Neural progenitor cell (in vitro differentiated cells): Measurements from ENCODE around the gene DCST1. TPM values are rescaled to one million over a fixed set of nuclear protein-coding genes. Genes with fewer than 3 reads are reported as not detected.

Source experiments
- DNase-seq: peaks from one replicate; pipeline ENCODE4 v3.0.0-alpha.2; 2016; ENCODE audit warnings: low spot score
- H2AFZ ChIP-seq: fragments of 200-600 bp; sonication (generic); replicated peaks from 2 replicates; pipeline ENCODE4 v1.6.1; 2016; ENCODE audit warnings: antibody characterized with exemption
- H3F3A ChIP-seq: fragments of 200-600 bp; sonication (generic); 2 replicates; pipeline ENCODE4 v1.6.1; 2016; ENCODE audit warnings: antibody characterized with exemption, low read depth
- H3K27ac ChIP-seq: fragments of 200-600 bp; sonication (generic); 2 replicates; pipeline ENCODE4 v1.5.1; 2016; ENCODE audit warnings: mild to moderate bottlenecking
- H3K27me3 ChIP-seq: fragments of 200-600 bp; sonication (generic); 2 replicates; pipeline ENCODE4 v1.6.1; 2016; ENCODE audit warnings: mild to moderate bottlenecking, moderate library complexity
- H3K36me3 ChIP-seq: fragments of 200-600 bp; sonication (generic); 2 replicates; pipeline ENCODE4 v1.5.1; 2016
- H3K4me1 ChIP-seq: fragments of 200-600 bp; sonication (generic); 2 replicates; pipeline ENCODE4 v1.6.1; 2016; ENCODE audit warnings: mixed run types
- H3K4me2 ChIP-seq: fragments of 200-600 bp; sonication (generic); 2 replicates; pipeline ENCODE4 v1.6.1; 2016
- H3K4me3 ChIP-seq: fragments of 200-600 bp; sonication (generic); 2 replicates; pipeline ENCODE4 v1.5.1; 2016
- H3K79me2 ChIP-seq: fragments of 200-600 bp; sonication (generic); 2 replicates; pipeline ENCODE4 v1.6.1; 2016; ENCODE audit warnings: low read depth
- H3K9ac ChIP-seq: fragments of 200-600 bp; sonication (generic); 2 replicates; pipeline ENCODE4 v1.6.1; 2016
- H3K9me3 ChIP-seq: fragments of 200-600 bp; sonication (generic); 2 replicates; pipeline ENCODE4 v1.5.1; 2016; ENCODE audit warnings: low read depth
- H4K20me1 ChIP-seq: fragments of 200-600 bp; sonication (generic); 2 replicates; pipeline ENCODE4 v1.6.1; 2016; ENCODE audit warnings: low read depth
- H3K27ac Mint-ChIP-seq: 3 replicates; pipeline ENCODE4 v1.8.0; 2021; ENCODE audit warnings: mixed read lengths
- H3K27me3 Mint-ChIP-seq: 2 replicates; pipeline ENCODE4 v1.8.0; 2022; ENCODE audit warnings: low read depth, mild to moderate bottlenecking, inconsistent platforms, moderate library complexity, mixed read lengths; ENCODE audit not compliant: insufficient read depth
- H3K36me3 Mint-ChIP-seq: 3 replicates; pipeline ENCODE4 v1.8.0; 2021; ENCODE audit warnings: mixed read lengths
- H3K4me1 Mint-ChIP-seq: 3 replicates; pipeline ENCODE4 v1.8.0; 2021; ENCODE audit warnings: mixed read lengths
- H3K4me3 Mint-ChIP-seq: 3 replicates; pipeline ENCODE4 v1.8.0; 2021; ENCODE audit warnings: mild to moderate bottlenecking, moderate library complexity, mixed read lengths
- H3K9me3 Mint-ChIP-seq: 3 replicates; pipeline ENCODE4 v1.8.0; 2020; ENCODE audit warnings: mixed read lengths
- EZH2 ChIP-seq: fragments of 200-600 bp; sonication (generic); IDR thresholded peaks from 2 replicates; pipeline ENCODE4 v1.6.1; 2017; ENCODE audit warnings: antibody characterized with exemption, mild to moderate bottlenecking, moderate library complexity
- EZH2phosphoT487 ChIP-seq: fragments of 200-600 bp; sonication (generic); IDR thresholded peaks from 2 replicates; pipeline ENCODE4 v1.6.1; 2017; ENCODE audit warnings: antibody characterized with exemption
- total RNA-seq: library from RNA; depleted of rRNA; stranded (reverse); fragments of >200 nt; gene quantifications from 2 replicates; pipeline ENCODE4 v1.2.3, GENCODE V29; 2015; ENCODE audit warnings: low replicate concordance
- TF ChIP-seq, protein P1 (sequence below): fragments of 200-600 bp; sonication (generic); IDR thresholded peaks from 2 replicates; pipeline ENCODE4 v1.5.1; 2017; ENCODE audit warnings: antibody characterized with exemption, mild to moderate bottlenecking

The DCST1 gene
- total RNA-seq, 1 donor from 2014 or later = not detected

- Histone ChIP-seq H3K9ac (no peak overlapping the region), H3K4me2 (peak overlapping the region; percentile 98)
Observed at GRCh38 chr1:155004352-155005075, 29.1 kb upstream of the DCST1 start.

GRCh38 chr1:155005076-155006011 is 28.3 kb upstream of the DCST1 start:
- Mint-ChIP-seq H3K4me3 (peak overlapping the region; percentile 53), H3K27me3 (peaks cover 5% of the 10 kb centered on the region), H3K27ac (no peak overlapping the region), H3K9me3 (peaks cover 2% of the 10 kb centered on the region), H3K36me3 (no peaks in the 10 kb centered on the region), H3K4me1 (peaks cover 15% of the 10 kb centered on the region)
- no peak overlapping the region for H3K4me3 ChIP-seq
- no peaks in the 10 kb centered on the region for H3K27me3 ChIP-seq
- H3F3A ChIP-seq = peaks cover 21% of the 10 kb centered on the region
- H3K4me1 ChIP-seq = peaks cover 25% of the 10 kb centered on the region
- H3K27ac ChIP-seq = no peak overlapping the region
- no peak overlapping the region for H2AFZ ChIP-seq
- no peaks in the 10 kb centered on the region for H4K20me1 ChIP-seq
- no peaks in the 10 kb centered on the region for H3K9me3 ChIP-seq
- TF ChIP-seq EZH2 (no peak), EZH2phosphoT487 (no peak)
- TF ChIP-seq, protein P1, sequence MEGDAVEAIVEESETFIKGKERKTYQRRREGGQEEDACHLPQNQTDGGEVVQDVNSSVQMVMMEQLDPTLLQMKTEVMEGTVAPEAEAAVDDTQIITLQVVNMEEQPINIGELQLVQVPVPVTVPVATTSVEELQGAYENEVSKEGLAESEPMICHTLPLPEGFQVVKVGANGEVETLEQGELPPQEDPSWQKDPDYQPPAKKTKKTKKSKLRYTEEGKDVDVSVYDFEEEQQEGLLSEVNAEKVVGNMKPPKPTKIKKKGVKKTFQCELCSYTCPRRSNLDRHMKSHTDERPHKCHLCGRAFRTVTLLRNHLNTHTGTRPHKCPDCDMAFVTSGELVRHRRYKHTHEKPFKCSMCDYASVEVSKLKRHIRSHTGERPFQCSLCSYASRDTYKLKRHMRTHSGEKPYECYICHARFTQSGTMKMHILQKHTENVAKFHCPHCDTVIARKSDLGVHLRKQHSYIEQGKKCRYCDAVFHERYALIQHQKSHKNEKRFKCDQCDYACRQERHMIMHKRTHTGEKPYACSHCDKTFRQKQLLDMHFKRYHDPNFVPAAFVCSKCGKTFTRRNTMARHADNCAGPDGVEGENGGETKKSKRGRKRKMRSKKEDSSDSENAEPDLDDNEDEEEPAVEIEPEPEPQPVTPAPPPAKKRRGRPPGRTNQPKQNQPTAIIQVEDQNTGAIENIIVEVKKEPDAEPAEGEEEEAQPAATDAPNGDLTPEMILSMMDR = no peak
- peak overlapping the region; percentile 98 for H3K4me2 ChIP-seq
- no peak overlapping the region for H3K9ac ChIP-seq
- peaks cover 42% of the 10 kb centered on the region for H3K79me2 ChIP-seq
- no peak for DNase-seq
- H3K36me3 ChIP-seq = no peaks in the 10 kb centered on the region

More at GRCh38 chr1:155004352-155005075, 29.1 kb upstream of the DCST1 start:
- Histone ChIP-seq H3K9me3 (no peaks in the 10 kb centered on the region), H3K36me3 (no peaks in the 10 kb centered on the region), H3K79me2 (peaks cover 38% of the 10 kb centered on the region), H3K27ac (no peak overlapping the region), H3K27me3 (no peaks in the 10 kb centered on the region), H3F3A (peaks cover 29% of the 10 kb centered on the region), H4K20me1 (no peaks in the 10 kb centered on the region), H3K4me1 (peaks cover 30% of the 10 kb centered on the region), H2AFZ (no peak overlapping the region), H3K4me3 (peak overlapping the region; percentile 72)
- Mint-ChIP-seq H3K36me3 (no peaks in the 10 kb centered on the region), H3K4me3 (peak overlapping the region; percentile 84), H3K27ac (peak overlapping the region; percentile 29), H3K4me1 (peaks cover 21% of the 10 kb centered on the region), H3K27me3 (peaks cover 5% of the 10 kb centered on the region), H3K9me3 (peaks cover 2% of the 10 kb centered on the region)
- TF ChIP-seq, protein P1 = no peak
- no peak for TF ChIP-seq EZH2
- TF ChIP-seq EZH2phosphoT487 = no peak
- no peak for DNase-seq

DNA sequence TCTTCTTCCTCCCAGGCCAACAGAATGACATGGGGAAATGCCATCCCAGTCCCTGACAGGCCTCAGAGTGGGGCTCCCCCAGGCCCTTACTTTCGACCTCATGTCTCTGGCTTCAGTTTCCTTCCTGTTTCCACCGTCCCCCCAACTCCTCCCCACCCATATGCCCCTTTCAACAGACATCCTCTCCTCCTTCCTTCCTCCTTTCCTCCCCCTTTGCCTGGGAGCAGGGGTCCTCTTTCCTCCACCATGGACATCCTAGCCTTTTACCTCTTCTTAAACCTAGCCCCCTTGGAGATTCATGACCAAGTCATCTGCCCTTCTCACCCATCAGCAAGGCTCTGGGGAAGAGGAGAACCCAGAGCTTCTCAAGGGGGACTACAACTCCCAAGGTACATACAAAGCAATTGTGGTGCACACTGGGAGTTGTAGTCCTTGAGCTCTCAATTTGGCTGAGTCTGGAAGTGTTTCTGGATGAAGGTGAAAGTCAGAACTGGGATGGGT is 27.0 kb upstream of the DCST1 start:
- H3K79me2 ChIP-seq = peaks cover 42% of the 10 kb centered on the region
- H3K4me1 ChIP-seq = peaks cover 38% of the 10 kb centered on the region
- no peak overlapping the region for H3K27ac ChIP-seq
- Mint-ChIP-seq H3K4me3 (no peak overlapping the region), H3K27ac (peak overlapping the region; percentile 62), H3K9me3 (peaks cover 2% of the 10 kb centered on the region), H3K36me3 (no peaks in the 10 kb centered on the region), H3K4me1 (peaks cover 19% of the 10 kb centered on the region), H3K27me3 (peaks cover 5% of the 10 kb centered on the region)
- DNase-seq = peak; percentile 57
- H3K27me3 ChIP-seq = no peaks in the 10 kb centered on the region
- TF ChIP-seq EZH2 (no peak), EZH2phosphoT487 (no peak)
- TF ChIP-seq, protein P1 = no peak
- H3F3A ChIP-seq = peaks cover 20% of the 10 kb centered on the region
- H3K9ac ChIP-seq = no peak overlapping the region
- H3K4me3 ChIP-seq = no peak overlapping the region
- H3K36me3 ChIP-seq = no peaks in the 10 kb centered on the region
- no peaks in the 10 kb centered on the region for H4K20me1 ChIP-seq
- H2AFZ ChIP-seq = no peak overlapping the region
- H3K4me2 ChIP-seq = no peak overlapping the region
- H3K9me3 ChIP-seq = no peaks in the 10 kb centered on the region
